DOHH2 (cell line): Measurements from ENCODE around the gene NAALAD2.
"Not testable (repeated sequence)": the region's sequence is repeated elsewhere in the genome, so short reads cannot be mapped to it uniquely, and the experiment has no call there.

Source experiments
- H3F3A ChIP-seq: fragments of 200-600 bp; sonication (generic), shearing (Covaris generic); 2 replicates; pipeline ENCODE4 v1.6.0; 2016; ENCODE audit warnings: antibody characterized with exemption, mild to moderate bottlenecking; ENCODE audit not compliant: control insufficient read depth, insufficient read depth
- H3K27ac ChIP-seq: fragments of 200-600 bp; sonication (generic); 2 replicates; pipeline ENCODE4 v1.5.1; 2014; ENCODE audit warnings: low read depth, mild to moderate bottlenecking, low read length, moderate library complexity
- H3K27me3 ChIP-seq: fragments of 200-600 bp; sonication (generic); 2 replicates; pipeline ENCODE4 v1.6.1; 2014; ENCODE audit warnings: mild to moderate bottlenecking, low read length, mixed read lengths; ENCODE audit not compliant: control insufficient read depth
- H3K36me3 ChIP-seq: fragments of 200-600 bp; sonication (generic); 2 replicates; pipeline ENCODE4 v1.6.1; 2014; ENCODE audit warnings: mild to moderate bottlenecking, low read length, moderate library complexity, mixed read lengths; ENCODE audit not compliant: control insufficient read depth
- H3K4me1 ChIP-seq: fragments of 200-600 bp; sonication (generic); 2 replicates; pipeline ENCODE4 v1.6.1; 2014; ENCODE audit warnings: mild to moderate bottlenecking, low read length, mixed read lengths; ENCODE audit not compliant: control insufficient read depth
- H3K4me2 ChIP-seq: fragments of 200-600 bp; sonication (generic); 2 replicates; pipeline ENCODE4 v1.6.0; 2014; ENCODE audit warnings: mild to moderate bottlenecking, low read length, moderate library complexity
- H3K4me3 ChIP-seq: fragments of 200-600 bp; sonication (generic); 2 replicates; pipeline ENCODE4 v1.5.1; 2014; ENCODE audit warnings: mild to moderate bottlenecking, low read length, mixed read lengths
- H3K79me2 ChIP-seq: fragments of 200-600 bp; sonication (generic); 2 replicates; pipeline ENCODE4 v1.6.1; 2014; ENCODE audit warnings: mild to moderate bottlenecking, low read length, mixed read lengths; ENCODE audit not compliant: control insufficient read depth
- H3K9me2 ChIP-seq: fragments of 200-600 bp; sonication (generic); replicated peaks from 2 replicates; pipeline ENCODE4 v1.6.1; 2014; ENCODE audit warnings: mild to moderate bottlenecking, low read length, mixed read lengths; ENCODE audit not compliant: control insufficient read depth
- H3K9me3 ChIP-seq: fragments of 200-600 bp; sonication (generic); 2 replicates; pipeline ENCODE4 v1.6.1; 2014; ENCODE audit warnings: antibody characterized with exemption, low read length, mixed read lengths; ENCODE audit not compliant: control insufficient read depth, insufficient read depth
- H4K20me1 ChIP-seq: fragments of 200-600 bp; sonication (generic); 2 replicates; pipeline ENCODE4 v1.6.0; 2014; ENCODE audit warnings: low read depth, mild to moderate bottlenecking, antibody characterized with exemption, low read length, moderate library complexity; ENCODE audit not compliant: control insufficient read depth, insufficient read depth
- EZH2phosphoT487 ChIP-seq: fragments of 200-600 bp; sonication (generic); IDR thresholded peaks from 2 replicates; pipeline ENCODE4 v1.6.1; 2017; ENCODE audit warnings: borderline replicate concordance, mild to moderate bottlenecking, antibody characterized with exemption, low read length, moderate library complexity, mixed read lengths
- TF ChIP-seq, protein P1 (sequence below): fragments of 200-600 bp; sonication (generic); IDR thresholded peaks from one replicate; pipeline ENCODE4 v1.5.1; 2014; ENCODE audit warnings: antibody characterized with exemption, mild to moderate bottlenecking, low read depth, low read length; ENCODE audit not compliant: poor library complexity, severe bottlenecking

Gene NAALAD2

DNA sequence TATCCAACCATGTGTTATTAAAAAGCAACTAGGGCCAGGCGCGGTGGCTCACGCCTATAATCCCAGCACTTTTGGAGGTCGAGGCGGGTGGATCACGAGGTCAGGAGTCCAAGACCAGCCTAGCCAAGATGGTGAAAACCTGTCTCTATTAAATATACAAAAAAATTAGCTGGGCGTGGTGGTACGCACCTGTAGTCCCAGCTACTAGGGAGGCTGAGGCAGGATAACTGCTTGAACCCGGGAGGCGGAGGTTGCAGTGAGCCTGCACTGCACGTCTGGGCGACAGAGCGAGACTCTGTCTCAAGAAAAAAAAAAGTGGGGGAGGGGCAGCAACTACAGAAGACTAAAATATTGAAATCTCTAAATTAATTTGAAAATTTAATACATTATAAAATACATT lies 69.9 kb downstream of the NAALAD2 start:
- Histone ChIP-seq H3F3A (peaks cover 24% of the 10 kb centered on the region), H3K36me3 (peaks cover 81% of the 10 kb centered on the region), H4K20me1 (no peaks in the 10 kb centered on the region), H3K9me3 (no peaks in the 10 kb centered on the region), H3K27ac (no peak overlapping the region), H3K4me3 (no peak overlapping the region), H3K4me1 (peaks cover 23% of the 10 kb centered on the region), H3K79me2 (0 out of 2 replicates have a peak, but pooled peaks cover 4% of the 10 kb centered on the region), H3K27me3 (no peaks in the 10 kb centered on the region), H3K4me2 (no peak overlapping the region), H3K9me2 (no peaks in the 10 kb centered on the region)
- TF ChIP-seq, protein P1, sequence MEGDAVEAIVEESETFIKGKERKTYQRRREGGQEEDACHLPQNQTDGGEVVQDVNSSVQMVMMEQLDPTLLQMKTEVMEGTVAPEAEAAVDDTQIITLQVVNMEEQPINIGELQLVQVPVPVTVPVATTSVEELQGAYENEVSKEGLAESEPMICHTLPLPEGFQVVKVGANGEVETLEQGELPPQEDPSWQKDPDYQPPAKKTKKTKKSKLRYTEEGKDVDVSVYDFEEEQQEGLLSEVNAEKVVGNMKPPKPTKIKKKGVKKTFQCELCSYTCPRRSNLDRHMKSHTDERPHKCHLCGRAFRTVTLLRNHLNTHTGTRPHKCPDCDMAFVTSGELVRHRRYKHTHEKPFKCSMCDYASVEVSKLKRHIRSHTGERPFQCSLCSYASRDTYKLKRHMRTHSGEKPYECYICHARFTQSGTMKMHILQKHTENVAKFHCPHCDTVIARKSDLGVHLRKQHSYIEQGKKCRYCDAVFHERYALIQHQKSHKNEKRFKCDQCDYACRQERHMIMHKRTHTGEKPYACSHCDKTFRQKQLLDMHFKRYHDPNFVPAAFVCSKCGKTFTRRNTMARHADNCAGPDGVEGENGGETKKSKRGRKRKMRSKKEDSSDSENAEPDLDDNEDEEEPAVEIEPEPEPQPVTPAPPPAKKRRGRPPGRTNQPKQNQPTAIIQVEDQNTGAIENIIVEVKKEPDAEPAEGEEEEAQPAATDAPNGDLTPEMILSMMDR = no peak
- TF ChIP-seq EZH2phosphoT487 = no peak

DNA sequence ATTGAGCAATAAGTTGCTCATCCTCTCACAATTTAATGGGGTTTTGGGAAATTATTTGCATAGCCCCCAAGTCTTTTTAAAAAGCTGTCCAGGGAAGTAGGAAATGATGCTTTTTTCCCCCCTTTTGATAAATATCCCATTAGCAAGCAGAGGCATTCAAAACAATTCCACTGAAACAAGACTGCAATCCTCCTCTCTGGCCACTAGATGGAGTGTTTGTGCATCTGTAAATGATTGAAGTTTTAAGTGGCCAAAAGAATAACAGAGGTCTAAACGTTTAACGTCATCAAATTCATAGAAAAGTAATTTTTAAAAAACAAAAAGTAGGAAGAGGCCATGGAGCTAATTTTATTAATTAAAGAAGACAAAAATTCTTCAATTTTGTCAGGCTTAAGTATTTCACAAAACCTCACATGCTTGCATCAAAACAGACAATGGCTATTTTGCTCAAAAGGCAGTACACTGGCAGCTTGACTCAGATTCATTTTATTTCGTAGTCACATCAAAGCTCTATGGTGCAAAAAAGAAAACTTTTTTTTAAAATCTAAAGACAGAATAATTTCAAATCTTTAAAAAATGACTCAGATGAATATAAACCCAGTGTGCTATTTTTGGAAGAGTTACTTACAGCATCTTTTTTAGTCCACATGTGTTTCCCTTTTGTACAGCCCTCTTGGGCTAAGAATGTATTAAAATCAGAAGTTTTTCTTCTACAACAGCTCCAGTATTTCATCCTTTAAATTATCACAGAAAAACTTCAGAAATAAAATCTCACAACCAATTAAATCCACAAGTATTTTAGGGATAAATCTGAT lies 70.6 kb downstream of the NAALAD2 start:
- H3K4me2 ChIP-seq = peak overlapping the region; percentile 46
- H3K36me3 ChIP-seq = peaks cover 88% of the 10 kb centered on the region

DNA sequence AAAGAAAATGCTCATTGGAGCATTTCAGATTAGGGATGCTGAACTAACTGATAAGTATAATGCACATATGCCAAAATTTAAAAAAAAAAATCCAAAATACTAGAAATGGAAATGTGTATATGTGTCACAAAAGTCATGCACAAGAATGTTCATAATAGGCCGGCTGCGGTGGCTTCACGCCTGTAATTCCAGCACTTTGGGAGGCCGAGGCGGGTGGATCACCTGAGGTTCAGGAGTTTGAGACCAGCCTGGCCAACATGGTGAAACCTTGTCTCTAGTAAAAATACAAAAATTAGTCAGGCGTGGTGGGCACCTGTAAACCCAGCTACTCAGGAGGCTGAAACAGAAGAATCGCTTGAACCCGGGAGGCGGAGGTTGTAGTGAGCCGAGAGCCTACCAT lies 73.5 kb downstream of the NAALAD2 start:
- H3F3A ChIP-seq = peaks cover 27% of the 10 kb centered on the region

More for the DNA sequence above, 70.6 kb downstream of the NAALAD2 start:
- TF ChIP-seq, protein P1 = peak; percentile 81
- TF ChIP-seq EZH2phosphoT487 = no peak
- no peaks in the 10 kb centered on the region for H3K9me2 ChIP-seq
- H3K27me3 ChIP-seq = no peaks in the 10 kb centered on the region
- H3K4me3 ChIP-seq = peak overlapping the region; percentile 3; the same call in 1 of the 2 replicates
- peak overlapping the region; percentile 49 for H3K27ac ChIP-seq
- H3K4me1 ChIP-seq = peaks cover 23% of the 10 kb centered on the region
- 0 out of 2 replicates have a peak, but pooled peaks cover 4% of the 10 kb centered on the region for H3K79me2 ChIP-seq
- H3K9me3 ChIP-seq = no peaks in the 10 kb centered on the region
- H4K20me1 ChIP-seq = no peaks in the 10 kb centered on the region
- peaks cover 24% of the 10 kb centered on the region for H3F3A ChIP-seq

DNA sequence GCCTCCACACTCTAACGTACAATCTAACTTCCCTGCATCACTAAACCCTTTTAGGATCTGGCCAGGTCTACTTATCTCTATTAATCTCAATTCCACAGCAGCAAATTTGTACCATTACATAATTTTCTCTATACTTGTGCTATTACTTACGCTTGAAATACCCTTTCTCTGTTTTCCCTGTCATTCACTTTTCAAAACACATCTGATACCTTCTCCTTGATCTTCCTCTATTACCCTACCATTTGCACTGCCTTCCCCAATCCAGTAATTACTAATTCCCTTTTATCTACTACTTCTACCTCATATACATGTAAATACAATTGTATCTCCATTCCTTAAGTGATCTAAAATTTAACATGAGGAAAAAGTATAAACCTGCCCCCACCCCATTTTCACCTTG lies 74.4 kb downstream of the NAALAD2 start:
- Histone ChIP-seq H3K27ac (no peak overlapping the region), H3K9me3 (no peaks in the 10 kb centered on the region), H3K79me2 (peaks cover 30% of the 10 kb centered on the region), H3K4me2 (no peak overlapping the region), H3K4me1 (peaks cover 23% of the 10 kb centered on the region), H3K4me3 (no peak overlapping the region), H3K36me3 (peaks cover 94% of the 10 kb centered on the region), H3K9me2 (no peaks in the 10 kb centered on the region), H4K20me1 (peaks cover 4% of the 10 kb centered on the region; the same call in 1 of the 2 replicates), H3F3A (peaks cover 27% of the 10 kb centered on the region), H3K27me3 (no peaks in the 10 kb centered on the region)
- TF ChIP-seq, protein P1 = no peak
- no peak for TF ChIP-seq EZH2phosphoT487

More for the DNA sequence above, 73.5 kb downstream of the NAALAD2 start:
- H3K9me3 ChIP-seq, H3K27me3 ChIP-seq, H3K4me2 ChIP-seq, H3K27ac ChIP-seq, H3K9me2 ChIP-seq, H4K20me1 ChIP-seq, H3K4me3 ChIP-seq: not testable (repeated sequence)
- Histone ChIP-seq H3K36me3 (peaks cover 94% of the 10 kb centered on the region), H3K79me2 (peaks cover 22% of the 10 kb centered on the region), H3K4me1 (peaks cover 23% of the 10 kb centered on the region)
